Hepatocyte (in vitro differentiated cells): ENCODE data around the gene VPS41.

ENCODE experiments used
- CTCF ChIP-seq: fragments of 200-600 bp; sonication (generic); IDR thresholded peaks from 2 replicates; pipeline ENCODE4 v1.5.1; 2016; ENCODE audit warnings: antibody characterized with exemption, mild to moderate bottlenecking; ENCODE audit not compliant: poor library complexity
- EZH2 ChIP-seq: fragments of 200-600 bp; sonication (generic); IDR thresholded peaks from 2 replicates; pipeline ENCODE4 v1.6.1; 2016; ENCODE audit warnings: antibody characterized with exemption, mild to moderate bottlenecking, borderline replicate concordance
- EZH2phosphoT487 ChIP-seq: fragments of 200-600 bp; sonication (generic); IDR thresholded peaks from one replicate; pipeline ENCODE4 v1.6.1; 2018; ENCODE audit warnings: antibody characterized with exemption, mild to moderate bottlenecking, low read depth, moderate library complexity; ENCODE audit not compliant: unreplicated experiment, severe bottlenecking

DNA sequence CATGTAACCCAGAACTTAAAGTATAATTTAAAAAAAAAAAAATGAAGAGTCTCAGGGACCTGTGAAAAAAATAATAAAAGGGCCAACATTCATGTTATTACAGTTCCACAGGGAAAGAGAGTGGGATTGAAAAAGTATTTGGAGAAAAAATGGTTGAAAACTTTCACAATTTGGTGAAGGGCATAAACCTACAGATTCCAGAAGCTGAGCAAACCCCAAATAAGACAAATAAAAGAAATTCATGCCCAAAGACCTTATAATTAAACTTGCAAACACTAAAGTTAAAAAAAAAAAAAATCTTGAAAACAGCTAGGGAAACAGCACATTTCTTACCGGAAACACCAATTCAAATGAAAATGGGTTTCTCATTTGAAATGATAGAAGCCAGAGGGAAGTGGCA, 19.9 kb downstream of the VPS41 start:
- no peak for TF ChIP-seq CTCF
- no peak for TF ChIP-seq EZH2
- TF ChIP-seq EZH2phosphoT487: no peak
